Measurements from ENCODE around the gene SGIP1.

SGIP1 gene

GRCh38 chr1:66533804-66534740 lies at the start of gene SGIP1:
TSS of gene SGIP1 (plus strand) at chr1:66534153. CDS start at chr1:66534359, 206 bp downstream.
- no peak for DNase-seq (ENCODE audit: low read depth in 1 of 2, low spot score in 1 of 2)

GRCh38 chr1:66489151-66489550 lies 44.8 kb upstream of the SGIP1 start:
- DNase-seq (ENCODE audit: low read depth in 1 of 2, low spot score in 1 of 2): no peak

GRCh38 chr1:66489972-66490601 lies 43.9 kb upstream of the SGIP1 start:
- no peak for DNase-seq (ENCODE audit: low read depth in 1 of 2, low spot score in 1 of 2)

- no peak for DNase-seq (ENCODE audit: low read depth in 1 of 2, low spot score in 1 of 2)
Observed at GRCh38 chr1:66490816-66491215, 43.1 kb upstream of the SGIP1 start.

GRCh38 chr1:66492424-66492823 lies 41.5 kb upstream of the SGIP1 start:
- DNase-seq (ENCODE audit: low read depth in 1 of 2, low spot score in 1 of 2): no peak

GRCh38 chr1:66493731-66494130 lies 40.2 kb upstream of the SGIP1 start:
- DNase-seq (ENCODE audit: low read depth in 1 of 2, low spot score in 1 of 2): no peak

GRCh38 chr1:66494482-66494881 lies 39.5 kb upstream of the SGIP1 start:
- DNase-seq (ENCODE audit: low read depth in 1 of 2, low spot score in 1 of 2): no peak

- no peak for DNase-seq (ENCODE audit: low read depth in 1 of 2, low spot score in 1 of 2)
Observed at GRCh38 chr1:66495495-66495894, 38.5 kb upstream of the SGIP1 start.

- no peak for DNase-seq (ENCODE audit: low read depth in 1 of 2, low spot score in 1 of 2)
Observed at GRCh38 chr1:66497910-66498309, 36.0 kb upstream of the SGIP1 start.

- no peak for DNase-seq (ENCODE audit: low read depth in 1 of 2, low spot score in 1 of 2)
Observed at GRCh38 chr1:66500301-66500700, 33.7 kb upstream of the SGIP1 start.

GRCh38 chr1:66502086-66502485 lies 31.9 kb upstream of the SGIP1 start:
- DNase-seq (ENCODE audit: low read depth in 1 of 2, low spot score in 1 of 2): no peak

GRCh38 chr1:66503841-66504470 lies 30.0 kb upstream of the SGIP1 start:
- no peak for DNase-seq (ENCODE audit: low read depth in 1 of 2, low spot score in 1 of 2)

- no peak for DNase-seq (ENCODE audit: low read depth in 1 of 2, low spot score in 1 of 2)
Observed at GRCh38 chr1:66505671-66506392, 28.1 kb upstream of the SGIP1 start.

- DNase-seq (ENCODE audit: low read depth in 1 of 2, low spot score in 1 of 2): no peak
Observed at GRCh38 chr1:66506393-66506687, 27.6 kb upstream of the SGIP1 start.

GRCh38 chr1:66506991-66507390 lies 27.0 kb upstream of the SGIP1 start:
- DNase-seq (ENCODE audit: low read depth in 1 of 2, low spot score in 1 of 2): no peak

- no peak for DNase-seq (ENCODE audit: low read depth in 1 of 2, low spot score in 1 of 2)
Observed at GRCh38 chr1:66510407-66510806, 23.5 kb upstream of the SGIP1 start.

- DNase-seq (ENCODE audit: low read depth in 1 of 2, low spot score in 1 of 2): no peak
Observed at GRCh38 chr1:66511118-66511517, 22.8 kb upstream of the SGIP1 start.

GRCh38 chr1:66517959-66518358 lies 16.0 kb upstream of the SGIP1 start:
- no peak for DNase-seq (ENCODE audit: low read depth in 1 of 2, low spot score in 1 of 2)

GRCh38 chr1:66518654-66519053 lies 15.3 kb upstream of the SGIP1 start:
- DNase-seq (ENCODE audit: low read depth in 1 of 2, low spot score in 1 of 2): no peak

- no peak for DNase-seq (ENCODE audit: low read depth in 1 of 2, low spot score in 1 of 2)
Observed at GRCh38 chr1:66519992-66520391, 14.0 kb upstream of the SGIP1 start.

- no peak for DNase-seq (ENCODE audit: low read depth in 1 of 2, low spot score in 1 of 2)
Observed at GRCh38 chr1:66520655-66521054, 13.3 kb upstream of the SGIP1 start.
